ENCODE data around the gene CDAN1.

The CDAN1 gene

GRCh38 chr15:42735382-42736165, 1.4 kb downstream of the CDAN1 start:
- H3K4me3 ChIP-seq (ENCODE audit: low read depth, low read length) = peak overlapping the region; percentile 77

DNA sequence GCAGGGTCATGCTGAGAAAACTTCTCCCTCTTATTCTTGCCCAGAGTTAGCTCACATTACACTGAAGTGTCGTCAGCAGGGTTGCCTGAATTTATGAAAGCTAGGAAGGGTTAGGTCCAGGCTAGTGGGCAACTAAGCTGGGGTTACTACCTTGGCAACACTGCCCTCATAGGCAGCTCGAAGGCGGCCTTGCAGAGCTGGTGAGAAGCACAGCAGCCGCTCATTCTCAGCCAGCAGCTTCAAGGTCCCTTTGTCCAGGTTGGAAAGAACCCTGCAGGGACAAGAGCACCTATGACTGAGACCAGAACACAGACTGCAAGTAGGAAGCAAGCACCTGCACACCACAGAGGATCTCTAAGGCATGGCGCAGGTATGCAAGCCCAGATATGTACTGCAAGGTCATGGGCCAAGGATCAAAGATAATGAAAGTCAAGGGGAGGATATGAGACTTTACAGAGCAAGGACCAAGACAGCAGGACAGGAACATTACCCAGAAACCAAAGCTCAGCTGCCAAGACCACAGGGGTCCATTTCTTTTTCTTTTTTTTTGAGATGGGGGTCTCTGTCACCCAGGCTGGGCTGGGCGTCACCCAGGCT, 2.8 kb downstream of the CDAN1 start:
- no peak overlapping the region for H3K4me3 ChIP-seq (ENCODE audit: low read depth, low read length)

- H3K4me3 ChIP-seq (ENCODE audit: low read depth, low read length) = no peak overlapping the region
Observed at GRCh38 chr15:42733027-42733426, 3.9 kb downstream of the CDAN1 start.

GRCh38 chr15:42732095-42732827, 4.7 kb downstream of the CDAN1 start:
- H3K4me3 ChIP-seq (ENCODE audit: low read depth, low read length) = no peak overlapping the region

DNA sequence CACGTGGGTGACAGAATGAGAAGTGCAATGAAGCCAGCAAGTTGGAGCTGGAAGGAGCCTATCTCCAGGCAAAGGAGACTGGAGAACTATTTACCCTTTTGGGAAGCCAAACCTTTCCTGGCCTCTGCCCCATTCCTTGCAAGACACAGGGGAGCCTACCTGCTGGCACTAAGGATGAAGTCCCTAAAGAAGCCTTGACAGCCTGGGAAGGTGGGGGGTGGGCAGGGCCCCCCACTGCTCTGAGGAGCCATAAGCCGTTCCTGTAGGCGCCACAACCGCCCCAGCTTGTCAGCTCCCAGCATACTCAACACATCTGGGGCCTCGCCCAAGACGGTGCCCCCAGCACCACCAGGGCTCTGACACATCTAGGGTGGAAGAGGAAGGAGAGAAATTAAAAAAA, 5.5 kb downstream of the CDAN1 start:
- H3K4me3 ChIP-seq (ENCODE audit: low read depth, low read length) = no peak overlapping the region

DNA sequence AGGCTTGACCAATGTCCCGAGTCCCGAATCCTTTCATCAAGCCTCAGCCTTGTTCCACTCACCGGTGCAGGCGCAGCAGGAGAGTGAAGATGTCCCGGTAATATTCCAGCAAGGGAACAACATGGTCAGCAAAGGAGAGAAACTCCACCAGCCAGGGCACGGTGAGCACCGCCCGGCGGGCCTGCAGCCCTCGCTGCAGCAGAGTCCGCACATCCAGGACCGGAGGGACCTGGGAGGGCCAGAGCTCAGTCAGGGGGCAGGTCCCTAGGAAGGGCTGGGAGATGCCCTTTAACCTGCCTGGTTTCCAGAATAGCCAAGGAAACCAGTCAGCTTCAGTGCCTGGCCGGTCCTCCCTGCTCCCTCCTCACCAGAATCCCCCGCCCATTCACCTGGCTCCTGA, 6.4 kb downstream of the CDAN1 start:
- H3K4me3 ChIP-seq (ENCODE audit: low read depth, low read length) = no peak overlapping the region

DNA sequence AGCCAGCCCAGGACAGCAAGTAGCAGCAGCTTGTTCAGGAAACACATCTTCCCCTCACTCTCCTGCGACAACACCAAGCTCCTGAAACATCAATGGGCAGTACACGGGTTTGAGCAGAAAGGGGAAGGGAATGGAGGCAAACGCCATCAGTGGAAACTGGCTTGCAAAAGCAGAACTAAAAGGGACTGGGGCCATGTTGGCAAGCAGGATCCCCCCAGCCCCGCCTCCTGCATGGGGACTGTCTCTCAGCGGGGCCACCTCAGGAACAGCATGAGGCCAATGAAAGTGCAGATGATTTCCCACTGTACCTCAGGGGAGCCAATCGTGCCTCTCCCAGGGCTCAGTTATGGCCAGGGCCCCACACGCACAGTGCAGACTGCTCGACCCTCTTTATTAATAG, 6.8 kb downstream of the CDAN1 start:
- H3K4me3 ChIP-seq (ENCODE audit: low read depth, low read length) = no peak overlapping the region

DNA sequence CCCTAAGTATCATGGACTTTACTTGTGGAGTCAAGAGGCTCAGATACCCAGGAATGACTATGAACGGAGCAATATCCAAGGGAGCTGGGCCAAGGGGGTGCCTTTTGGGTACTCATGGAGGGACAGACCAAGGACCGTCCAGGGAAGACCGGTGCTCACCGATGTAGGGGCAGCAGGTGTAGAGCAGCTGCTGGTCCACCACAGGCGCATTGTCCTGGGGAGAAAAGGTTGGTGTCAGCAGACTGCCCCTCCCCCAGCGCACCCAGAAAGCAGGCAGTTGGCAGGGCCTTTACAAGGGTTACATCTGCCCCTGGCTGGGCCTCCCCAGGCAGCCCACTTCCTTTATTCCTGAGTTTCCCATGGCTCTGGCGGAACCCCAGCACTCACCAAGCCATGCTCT, 7.5 kb downstream of the CDAN1 start:
- no peak overlapping the region for H3K4me3 ChIP-seq (ENCODE audit: low read depth, low read length)

GRCh38 chr15:42728972-42729371, 8.0 kb downstream of the CDAN1 start:
- H3K4me3 ChIP-seq (ENCODE audit: low read depth, low read length) = no peak overlapping the region

GRCh38 chr15:42728560-42728959, 8.4 kb downstream of the CDAN1 start:
- no peak overlapping the region for H3K4me3 ChIP-seq (ENCODE audit: low read depth, low read length)

- H3K4me3 ChIP-seq (ENCODE audit: low read depth, low read length) = no peak overlapping the region
Observed at GRCh38 chr15:42727750-42728381, 9.1 kb downstream of the CDAN1 start.

- H3K4me3 ChIP-seq (ENCODE audit: low read depth, low read length) = no peak overlapping the region
Observed at GRCh38 chr15:42726114-42726513, 10.8 kb downstream of the CDAN1 start.

DNA sequence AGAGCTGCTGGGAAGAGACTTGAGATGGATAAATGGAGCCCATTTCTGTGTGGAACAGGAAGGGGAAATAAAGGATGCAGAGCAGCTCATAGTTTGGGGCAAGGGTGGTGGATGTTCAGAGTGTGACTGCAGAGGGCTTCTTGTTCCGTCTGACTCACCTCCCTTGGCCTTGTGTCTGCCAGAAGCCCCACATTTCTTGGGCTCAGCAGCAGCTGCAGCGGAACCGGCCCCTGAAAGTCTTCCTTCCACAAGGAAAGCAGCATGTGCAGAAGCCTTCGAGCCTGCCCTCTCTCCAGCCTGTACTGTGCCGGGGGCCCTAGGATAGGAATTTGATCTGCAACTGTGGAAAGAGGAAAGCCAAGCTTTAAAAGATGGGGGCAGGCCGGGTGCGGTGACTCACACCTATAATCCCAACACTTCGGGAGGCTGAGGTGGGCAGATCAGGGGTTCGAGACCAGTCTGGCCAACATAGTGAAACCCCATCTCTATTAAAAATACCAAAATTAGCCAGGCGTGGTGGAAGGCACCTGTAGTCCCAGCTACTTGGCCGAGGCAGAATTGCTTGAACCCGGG, 11.5 kb downstream of the CDAN1 start:
- no peak overlapping the region for H3K4me3 ChIP-seq (ENCODE audit: low read depth, low read length)

DNA sequence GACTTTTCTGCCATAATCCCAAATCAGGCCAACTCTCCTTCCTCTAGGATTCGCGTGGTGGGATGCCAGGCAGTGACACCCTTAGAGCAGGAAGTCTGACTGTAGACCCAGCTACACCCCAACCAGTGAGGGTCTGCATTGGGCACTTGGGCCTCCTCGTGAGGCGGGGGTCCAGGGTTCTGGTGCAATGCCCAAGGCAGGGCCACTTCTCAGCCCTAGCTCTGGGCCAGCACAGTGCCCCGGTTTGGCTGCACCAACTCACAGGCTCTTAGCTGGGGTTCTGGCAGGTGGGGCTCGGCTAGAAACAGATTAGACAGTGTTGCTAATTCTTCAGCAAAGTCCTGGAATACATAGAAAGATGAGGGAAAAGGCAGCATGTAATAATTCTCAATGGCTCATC, 12.7 kb downstream of the CDAN1 start:
- H3K4me3 ChIP-seq (ENCODE audit: low read depth, low read length) = no peak overlapping the region

GRCh38 chr15:42723068-42723467, 13.9 kb downstream of the CDAN1 start:
- H3K4me3 ChIP-seq (ENCODE audit: low read depth, low read length) = no peak overlapping the region

GRCh38 chr15:42721916-42722315, 15.0 kb downstream of the CDAN1 start:
- no peak overlapping the region for H3K4me3 ChIP-seq (ENCODE audit: low read depth, low read length)

GRCh38 chr15:42721016-42721415, 15.9 kb downstream of the CDAN1 start:
- no peak overlapping the region for H3K4me3 ChIP-seq (ENCODE audit: low read depth, low read length)

DNA sequence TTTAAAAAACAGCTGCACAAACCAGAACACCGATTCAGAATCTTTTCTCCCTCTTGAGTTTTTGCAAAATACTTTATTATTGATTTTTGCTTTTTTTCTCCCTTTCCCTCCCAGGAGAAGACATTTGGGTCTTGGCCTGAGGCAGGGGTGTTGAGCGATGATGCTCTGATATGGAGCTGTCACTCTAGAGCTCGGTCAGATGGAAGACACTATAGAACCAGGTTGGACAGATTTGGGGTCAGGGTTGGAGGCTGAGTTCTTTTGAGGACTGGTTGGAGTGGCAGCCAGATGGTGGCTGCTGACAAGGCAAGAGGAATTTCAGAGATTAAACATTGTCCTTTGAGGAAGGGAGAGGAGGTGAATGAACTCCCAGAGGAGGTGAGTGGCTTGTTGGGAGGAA, 16.9 kb downstream of the CDAN1 start:
- H3K4me3 ChIP-seq (ENCODE audit: low read depth, low read length) = no peak overlapping the region

GRCh38 chr15:42719043-42719442, 17.9 kb downstream of the CDAN1 start:
- H3K4me3 ChIP-seq (ENCODE audit: low read depth, low read length) = no peak overlapping the region

- H3K4me3 ChIP-seq (ENCODE audit: low read depth, low read length) = no peak overlapping the region
Observed at GRCh38 chr15:42716626-42717025, 20.3 kb downstream of the CDAN1 start.

DNA sequence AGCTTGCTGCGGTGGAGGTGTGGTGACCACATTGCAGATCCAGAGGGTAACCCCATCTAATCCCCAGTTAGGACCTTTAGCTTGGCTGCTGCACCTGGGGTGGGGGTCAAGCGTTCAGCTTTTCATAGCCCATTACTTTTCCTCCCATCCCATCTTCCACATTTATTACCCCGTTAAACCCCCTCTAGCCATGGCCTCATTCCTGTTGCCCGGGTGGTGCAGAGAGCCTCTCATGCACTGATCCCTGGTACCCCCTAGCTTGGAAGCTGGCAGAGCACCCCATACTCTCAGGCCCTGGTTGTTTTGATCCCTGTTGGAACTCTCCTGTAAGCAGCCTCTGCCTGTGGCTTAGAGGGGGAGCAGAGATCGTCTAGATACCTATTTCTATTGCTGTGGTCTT, 20.8 kb downstream of the CDAN1 start:
- no peak overlapping the region for H3K4me3 ChIP-seq (ENCODE audit: low read depth, low read length)

All from iPS-11a (cell line).